Measurements from ENCODE around the gene PCGF2.
"Not testable (repeated sequence)": the region's sequence is repeated elsewhere in the genome, so short reads cannot be mapped to it uniquely, and the experiment has no call there.

DNA sequence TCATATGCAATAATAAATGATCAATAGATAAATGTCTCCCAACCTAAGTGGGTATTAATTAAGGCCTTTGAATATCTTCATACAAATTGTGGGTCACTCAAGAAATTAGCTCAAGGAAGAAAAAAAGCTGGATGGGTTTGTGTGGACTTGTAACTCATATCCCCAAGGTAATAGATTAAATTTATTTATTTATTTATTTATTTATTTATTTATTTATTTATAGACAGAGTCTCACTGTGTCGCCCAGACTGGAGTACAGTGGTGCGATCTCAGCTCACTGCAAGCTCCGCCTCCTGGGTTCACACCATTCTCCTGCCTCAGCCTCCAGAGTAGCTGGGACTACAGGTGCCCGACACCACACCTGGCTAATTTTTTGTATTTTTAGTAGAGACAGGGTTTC lies 39.9 kb upstream of the PCGF2 start:
- TF ChIP-seq TAF1 (IDR thresholded peaks at IDR 0.05; ENCODE audit: borderline replicate concordance, low read depth, low read length); POLR2AphosphoS5 (IDR thresholded peaks at IDR 0.05; ENCODE audit: low read depth, low read length): not testable (repeated sequence)
